CD14-positive monocyte (primary cell): ENCODE measurements around the gene ARV1. TPM values are rescaled to one million over a fixed set of nuclear protein-coding genes. Genes with fewer than 3 reads are reported as not detected.
A peak's percentile ranks its signal among the peaks of the same experiment; 100 is the strongest.

ENCODE experiments used
- DNase-seq, 3 donors: peaks; one replicate each; pipeline ENCODE4 v3.0.0-alpha.2; 2011 to 2022
- H2AFZ ChIP-seq: 2 replicates; pipeline ENCODE4 v1.6.0; 2012; ENCODE audit warnings: mild to moderate bottlenecking, low read depth, low read length, inconsistent platforms; ENCODE audit not compliant: insufficient read depth, poor library complexity, severe bottlenecking
- H3K27ac ChIP-seq, 2 donors: 1 replicate in 1 of 2; 2 replicates in 1 of 2; pipeline ENCODE4 v1.5.1; 2012 to 2013; ENCODE audit warnings: low read length in 2 of 2, control low read depth in 1 of 2, inconsistent platforms in 1 of 2, low read depth in 1 of 2, mild to moderate bottlenecking in 1 of 2
- H3K27me3 ChIP-seq, 2 donors: one replicate each; pipeline versions ENCODE4 v1.6.0 to v1.6.1; 2011 to 2013; ENCODE audit warnings: low read length in 2 of 2; ENCODE audit not compliant: control insufficient read depth in 2 of 2, insufficient read depth in 2 of 2
- H3K36me3 ChIP-seq, 2 donors: replicated peaks in 1 of 2; 1 replicate in 1 of 2; 2 replicates in 1 of 2; pipeline versions ENCODE4 v1.5.1 to v1.6.1; 2012 to 2013; ENCODE audit warnings: low read length in 2 of 2, control low read depth in 1 of 2, inconsistent platforms in 1 of 2, mild to moderate bottlenecking in 1 of 2; ENCODE audit not compliant: insufficient read depth in 2 of 2, control insufficient read depth in 1 of 2
- H3K4me1 ChIP-seq, 2 donors: 1 replicate in 1 of 2; 2 replicates in 1 of 2; pipeline versions ENCODE4 v1.5.1 to v1.6.1; 2012 to 2013; ENCODE audit warnings: low read length in 2 of 2, control low read depth in 1 of 2, inconsistent platforms in 1 of 2, mild to moderate bottlenecking in 1 of 2, moderate library complexity in 1 of 2; ENCODE audit not compliant: insufficient read depth in 2 of 2, control insufficient read depth in 1 of 2
- H3K4me2 ChIP-seq: replicated peaks from 2 replicates; pipeline ENCODE3; 2012; ENCODE audit warnings: low read length, moderate library complexity, mild to moderate bottlenecking; ENCODE audit not compliant: poor library complexity, severe bottlenecking; ENCODE audit errors: extremely low read depth
- H3K4me3 ChIP-seq, 3 experiments: fragments of 200-600 bp in 1 of 3; sonication (generic) in 1 of 3; replicated peaks in 1 of 3; 1 replicate in 2 of 3; 2 replicates in 1 of 3; pipeline ENCODE4 v1.5.1; 2011 to 2013; ENCODE audit warnings: low read length in 3 of 3, mild to moderate bottlenecking in 3 of 3, control low read depth in 2 of 3, low read depth in 2 of 3, inconsistent platforms in 1 of 3, moderate library complexity in 1 of 3
- H3K79me2 ChIP-seq: 2 replicates; pipeline ENCODE4 v1.6.0; 2012; ENCODE audit warnings: mild to moderate bottlenecking, control low read depth, inconsistent platforms, low read length, moderate library complexity; ENCODE audit not compliant: insufficient read depth
- H3K9ac ChIP-seq: 2 replicates; pipeline ENCODE4 v1.6.0; 2017; ENCODE audit warnings: low read length, mild to moderate bottlenecking; ENCODE audit not compliant: insufficient read depth, poor library complexity, severe bottlenecking
- H3K9me3 ChIP-seq, 2 donors: replicated peaks in 1 of 2; 1 replicate in 1 of 2; 2 replicates in 1 of 2; pipeline versions ENCODE4 v1.5.1 to v1.6.1; 2012 to 2013; ENCODE audit warnings: low read length in 2 of 2, control low read depth in 1 of 2; ENCODE audit not compliant: control insufficient read depth in 1 of 2, insufficient read depth in 1 of 2
- H4K20me1 ChIP-seq: 2 replicates; pipeline ENCODE4 v1.6.0; 2012; ENCODE audit warnings: mild to moderate bottlenecking, low read length, control low read depth, moderate library complexity; ENCODE audit not compliant: insufficient read depth
- H3K27ac Mint-ChIP-seq, 7 donors: one replicate each; pipeline ENCODE4 v1.8.0; 2020; ENCODE audit warnings: mild to moderate bottlenecking in 7 of 7, mixed read lengths in 7 of 7, moderate library complexity in 6 of 7, inconsistent platforms in 2 of 7
- H3K27me3 Mint-ChIP-seq, 3 donors: one replicate each; pipeline ENCODE4 v1.8.0; 2021 to 2022; ENCODE audit warnings: low read depth in 3 of 3, mild to moderate bottlenecking in 3 of 3, mixed read lengths in 3 of 3, moderate library complexity in 3 of 3, inconsistent platforms in 1 of 3
- H3K36me3 Mint-ChIP-seq, 2 donors: one replicate each; pipeline ENCODE4 v1.8.0; 2020; ENCODE audit warnings: mixed read lengths in 2 of 2, inconsistent platforms in 1 of 2, mild to moderate bottlenecking in 1 of 2
- H3K4me1 Mint-ChIP-seq: one replicate; pipeline ENCODE4 v1.8.0; 2020; ENCODE audit warnings: mild to moderate bottlenecking, mixed read lengths
- H3K4me3 Mint-ChIP-seq, 2 donors: one replicate each; pipeline ENCODE4 v1.8.0; 2020; ENCODE audit warnings: mild to moderate bottlenecking in 2 of 2, mixed read lengths in 2 of 2, moderate library complexity in 1 of 2
- H3K9me3 Mint-ChIP-seq, 7 donors: one replicate each; pipeline ENCODE4 v1.8.0; 2020 to 2022; ENCODE audit warnings: mixed read lengths in 7 of 7, mild to moderate bottlenecking in 6 of 7, moderate library complexity in 6 of 7, inconsistent platforms in 2 of 7
- WGBS: methylation state at CpG from one replicate; pipeline ENCODE4 v1.1.5; 2013; ENCODE audit warnings: missing lambda C conversion rate; ENCODE audit not compliant: insufficient coverage; 5-methylcytosine and 5-hydroxymethylcytosine counted together
- intact Hi-C, 2 donors: fragments of 100-400 bp; cut with micrococcal nuclease; formaldehyde crosslinking; loops; one replicate each; pipeline versions ENCODE4 v1.15.0 to v1.15.1; 2023
- polyA plus RNA-seq, 3 donors: library from polyadenylated mRNA; depleted of rRNA in 1 of 3; unstranded in 2 of 3; stranded (reverse) in 1 of 3; fragments of 300-500 nt in 2 of 3; fragments of >200 nt in 1 of 3; fragmentation: Illumina TruSeq in 2 of 3; gene quantifications; 1 replicate in 2 of 3; 2 replicates in 1 of 3; pipeline ENCODE4 v1.2.3, GENCODE V29; 2012 to 2021
- TF ChIP-seq, protein P1 (sequence below): fragments of 200-600 bp; IDR thresholded peaks from one replicate; pipeline ENCODE4 v1.8.0; 2022; ENCODE audit warnings: antibody characterized with exemption, mild to moderate bottlenecking

Gene ARV1
- polyA plus RNA-seq, 3 donors = 7.7 to 19.2 (median 15.0) TPM

DNA sequence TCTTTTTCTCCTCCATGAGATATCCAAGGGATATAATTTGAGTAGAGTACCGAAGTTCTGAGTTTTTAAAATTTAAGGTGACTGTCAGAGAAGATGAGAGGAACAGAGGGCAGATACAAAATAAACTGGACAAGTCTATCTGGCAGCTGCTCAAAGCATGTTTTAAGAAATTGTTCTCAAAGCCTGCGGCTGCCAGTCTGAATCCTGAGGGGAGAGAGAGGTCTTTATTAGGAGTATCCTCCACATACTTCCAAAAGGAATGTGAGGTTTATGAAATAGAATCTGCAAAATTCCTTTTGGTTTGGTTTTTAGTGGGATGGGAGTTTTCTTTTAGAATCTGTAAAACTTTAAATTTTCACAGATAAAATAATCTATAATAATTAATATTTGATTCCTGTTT is 41.5 kb upstream of the ARV1 start:
- Histone ChIP-seq H2AFZ (no peak overlapping the region), H3K4me3 (no peak overlapping the region), H3K4me1 (no peaks in the 10 kb centered on the region), H3K79me2 (no peaks in the 10 kb centered on the region), H3K4me2 (no peak overlapping the region), H3K27me3 (no peaks in the 10 kb centered on the region), H3K36me3 (peaks cover 45 to 96% of the 10 kb centered on the region in 2 donors), H3K9me3 (no peaks in the 10 kb centered on the region), H3K27ac (no peak overlapping the region), H4K20me1 (no peaks in the 10 kb centered on the region), H3K9ac (no peak overlapping the region)
- Mint-ChIP-seq H3K9me3 (no peaks in the 10 kb centered on the region), H3K4me3 (no peak overlapping the region), H3K27me3 (no peaks in the 10 kb centered on the region), H3K36me3 (peaks cover 72 to 75% of the 10 kb centered on the region in 2 donors), H3K4me1 (no peaks in the 10 kb centered on the region), H3K27ac (no peak overlapping the region)
- WGBS = 100% methylated on average over 1 of the region's 2 CpGs
- DNase-seq = no peak
- intact Hi-C loops = no loop called here
- TF ChIP-seq, protein P1, sequence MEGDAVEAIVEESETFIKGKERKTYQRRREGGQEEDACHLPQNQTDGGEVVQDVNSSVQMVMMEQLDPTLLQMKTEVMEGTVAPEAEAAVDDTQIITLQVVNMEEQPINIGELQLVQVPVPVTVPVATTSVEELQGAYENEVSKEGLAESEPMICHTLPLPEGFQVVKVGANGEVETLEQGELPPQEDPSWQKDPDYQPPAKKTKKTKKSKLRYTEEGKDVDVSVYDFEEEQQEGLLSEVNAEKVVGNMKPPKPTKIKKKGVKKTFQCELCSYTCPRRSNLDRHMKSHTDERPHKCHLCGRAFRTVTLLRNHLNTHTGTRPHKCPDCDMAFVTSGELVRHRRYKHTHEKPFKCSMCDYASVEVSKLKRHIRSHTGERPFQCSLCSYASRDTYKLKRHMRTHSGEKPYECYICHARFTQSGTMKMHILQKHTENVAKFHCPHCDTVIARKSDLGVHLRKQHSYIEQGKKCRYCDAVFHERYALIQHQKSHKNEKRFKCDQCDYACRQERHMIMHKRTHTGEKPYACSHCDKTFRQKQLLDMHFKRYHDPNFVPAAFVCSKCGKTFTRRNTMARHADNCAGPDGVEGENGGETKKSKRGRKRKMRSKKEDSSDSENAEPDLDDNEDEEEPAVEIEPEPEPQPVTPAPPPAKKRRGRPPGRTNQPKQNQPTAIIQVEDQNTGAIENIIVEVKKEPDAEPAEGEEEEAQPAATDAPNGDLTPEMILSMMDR = no peak

DNA sequence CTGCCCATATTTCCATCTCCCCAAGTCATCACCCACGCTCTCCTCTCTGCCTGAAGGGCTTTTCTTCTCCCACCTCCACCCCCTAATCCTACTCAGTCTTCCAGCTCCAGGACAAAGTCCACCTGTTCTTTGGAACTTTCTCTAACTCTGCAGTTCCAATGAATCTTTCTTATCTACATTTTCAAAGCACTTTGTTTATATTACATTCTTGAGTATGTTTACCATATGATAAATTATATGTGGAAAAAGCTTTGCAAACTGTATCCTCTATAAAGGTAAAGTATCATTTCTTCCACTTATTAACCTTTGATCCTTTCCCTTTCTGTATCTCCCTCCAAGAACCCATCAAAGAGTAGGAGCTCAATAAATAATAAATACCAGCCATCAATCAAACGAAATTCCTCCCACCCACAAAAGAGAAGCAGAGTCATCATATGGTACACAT is 39.9 kb upstream of the ARV1 start:
- WGBS = 89% methylated on average over 1 of the region's 2 CpGs
- Mint-ChIP-seq H3K4me1 (no peaks in the 10 kb centered on the region), H3K27ac (peak overlapping the region in 2 of 7 donors; percentile 14 to 15), H3K36me3 (peaks cover 64 to 69% of the 10 kb centered on the region in 2 donors), H3K27me3 (no peaks in the 10 kb centered on the region), H3K9me3 (no peaks in the 10 kb centered on the region), H3K4me3 (no peak overlapping the region)
- Histone ChIP-seq H3K4me2 (no peak overlapping the region), H4K20me1 (no peaks in the 10 kb centered on the region), H3K9ac (no peak overlapping the region), H3K27me3 (no peaks in the 10 kb centered on the region), H3K4me3 (no peak overlapping the region), H3K9me3 (no peaks in the 10 kb centered on the region), H2AFZ (no peak overlapping the region), H3K36me3 (peaks cover 46 to 95% of the 10 kb centered on the region in 2 donors), H3K27ac (no peak overlapping the region), H3K79me2 (no peaks in the 10 kb centered on the region), H3K4me1 (no peaks in the 10 kb centered on the region)
- intact Hi-C loops = no loop called here
- no peak for DNase-seq
- TF ChIP-seq, protein P1 = no peak
